Gastroesophageal sphincter (tissue), 4 donors: Measurements from ENCODE around the gene MYO18B. TPM values are rescaled to one million over a fixed set of nuclear protein-coding genes. Genes with fewer than 3 reads are reported as not detected.

Experiments
- ATAC-seq: fragments of 150-250 bp; one replicate; pipeline ENCODE4 v1.9.1; 2016; ENCODE audit warnings: mild to moderate bottlenecking, moderate library complexity
- H3K27ac ChIP-seq, 4 donors: fragments of 200-600 bp; sonication (generic) in 3 of 4; 1 replicate in 3 of 4; 2 replicates in 1 of 4; pipeline ENCODE4 v1.5.1; 2016 to 2019
- H3K27me3 ChIP-seq: fragments of 200-600 bp; sonication (generic); one replicate; pipeline ENCODE4 v1.5.1; 2019
- H3K36me3 ChIP-seq, 2 donors: fragments of 200-600 bp; sonication (generic); one replicate each; pipeline ENCODE4 v1.5.1; 2019; ENCODE audit warnings: control low read depth in 1 of 2
- H3K4me1 ChIP-seq, 3 donors: fragments of 200-600 bp; sonication (generic); 1 replicate in 2 of 3; 2 replicates in 1 of 3; pipeline ENCODE4 v1.5.1; 2016 to 2019; ENCODE audit warnings: control low read depth in 2 of 3
- H3K4me3 ChIP-seq, 2 donors: fragments of 200-600 bp; sonication (generic); one replicate each; pipeline ENCODE4 v1.5.1; 2019; ENCODE audit warnings: mild to moderate bottlenecking in 1 of 2, moderate library complexity in 1 of 2
- H3K9me3 ChIP-seq, 3 donors: fragments of 200-600 bp; sonication (generic); one replicate each; pipeline ENCODE4 v1.5.1; 2017 to 2019; ENCODE audit warnings: control low read depth in 2 of 3
- EP300 ChIP-seq: sonication (generic); formaldehyde crosslinking; IDR thresholded peaks from one replicate; pipeline ENCODE4 v1.6.1; 2017; ENCODE audit warnings: antibody characterized with exemption, mild to moderate bottlenecking
- POLR2A ChIP-seq, 2 donors: fragments of 450-650 bp; IDR thresholded peaks; one replicate each; pipeline ENCODE4 v1.6.1; 2017; ENCODE audit warnings: antibody characterized with exemption in 2 of 2, mild to moderate bottlenecking in 2 of 2, moderate library complexity in 1 of 2
- POLR2AphosphoS5 ChIP-seq: sonication (generic); formaldehyde crosslinking; IDR thresholded peaks from one replicate; pipeline ENCODE4 v1.6.1; 2017; ENCODE audit warnings: antibody characterized with exemption
- WGBS, 2 donors: methylation state at CpG; one replicate each; pipeline ENCODE4 v1.1.5; 2018; ENCODE audit warnings: low coverage in 1 of 2; 5-methylcytosine and 5-hydroxymethylcytosine counted together
- total RNA-seq, 4 donors: library from RNA; depleted of rRNA; stranded (reverse); fragments of >200 nt; gene quantifications; one replicate each; pipeline ENCODE4 v1.1.0, GENCODE V29; 2016
- TF ChIP-seq, protein P1 (sequence below), 4 experiments: fragments of 200-600 bp in 2 of 4; fragments of 450-650 bp in 2 of 4; sonication (generic) in 1 of 4; IDR thresholded peaks; one replicate each; pipeline ENCODE4 v1.5.1; 2017 to 2019; ENCODE audit warnings: antibody characterized with exemption in 4 of 4, mild to moderate bottlenecking in 2 of 4, moderate library complexity in 2 of 4

MYO18B gene
- total RNA-seq, 4 donors from 2014 or later = 0.19 to 6.9 (median 1.4) TPM; not detected in 1

DNA sequence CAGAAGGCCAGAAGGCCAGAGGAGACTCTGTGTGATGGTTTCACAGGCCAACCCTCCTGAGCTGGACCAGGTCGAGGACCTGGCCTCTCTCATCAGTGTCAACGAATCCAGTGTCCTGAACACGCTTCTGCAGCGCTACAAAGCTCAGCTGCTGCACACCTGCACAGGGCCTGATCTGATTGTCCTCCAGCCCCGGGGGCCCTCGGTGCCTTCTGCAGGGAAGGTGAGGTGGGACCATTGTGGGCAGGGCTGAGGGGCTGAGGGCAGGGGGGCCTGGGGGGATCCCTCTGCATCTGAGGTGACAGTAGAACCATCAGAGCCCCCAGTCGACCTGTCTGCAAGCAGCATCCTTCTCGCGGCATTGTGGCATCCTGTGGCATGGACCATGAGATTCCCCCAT, 30.3 kb downstream of the MYO18B start:
- no peak for TF ChIP-seq EP300
- TF ChIP-seq POLR2AphosphoS5 = no peak
- TF ChIP-seq, protein P1, sequence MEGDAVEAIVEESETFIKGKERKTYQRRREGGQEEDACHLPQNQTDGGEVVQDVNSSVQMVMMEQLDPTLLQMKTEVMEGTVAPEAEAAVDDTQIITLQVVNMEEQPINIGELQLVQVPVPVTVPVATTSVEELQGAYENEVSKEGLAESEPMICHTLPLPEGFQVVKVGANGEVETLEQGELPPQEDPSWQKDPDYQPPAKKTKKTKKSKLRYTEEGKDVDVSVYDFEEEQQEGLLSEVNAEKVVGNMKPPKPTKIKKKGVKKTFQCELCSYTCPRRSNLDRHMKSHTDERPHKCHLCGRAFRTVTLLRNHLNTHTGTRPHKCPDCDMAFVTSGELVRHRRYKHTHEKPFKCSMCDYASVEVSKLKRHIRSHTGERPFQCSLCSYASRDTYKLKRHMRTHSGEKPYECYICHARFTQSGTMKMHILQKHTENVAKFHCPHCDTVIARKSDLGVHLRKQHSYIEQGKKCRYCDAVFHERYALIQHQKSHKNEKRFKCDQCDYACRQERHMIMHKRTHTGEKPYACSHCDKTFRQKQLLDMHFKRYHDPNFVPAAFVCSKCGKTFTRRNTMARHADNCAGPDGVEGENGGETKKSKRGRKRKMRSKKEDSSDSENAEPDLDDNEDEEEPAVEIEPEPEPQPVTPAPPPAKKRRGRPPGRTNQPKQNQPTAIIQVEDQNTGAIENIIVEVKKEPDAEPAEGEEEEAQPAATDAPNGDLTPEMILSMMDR (IDR thresholded peaks at IDR 0.05) = no peak
- no peak for TF ChIP-seq POLR2A (IDR thresholded peaks at IDR 0.05)
- no peak overlapping the region for H3K4me3 ChIP-seq
- H3K27me3 ChIP-seq = peaks cover 23% of the 10 kb centered on the region
- H3K36me3 ChIP-seq = no peaks in the 10 kb centered on the region
- H3K9me3 ChIP-seq = peaks cover 0 to 5% (median 0%) of the 10 kb centered on the region in 3 donors
- no peak for ATAC-seq
- H3K4me1 ChIP-seq = no peaks in the 10 kb centered on the region
- no peak overlapping the region for H3K27ac ChIP-seq
- 73% methylated on average over 3 of the region's 9 CpGs; no CpG with 5 or more reads in 1 of the 2 donors for WGBS, 2 donors

DNA sequence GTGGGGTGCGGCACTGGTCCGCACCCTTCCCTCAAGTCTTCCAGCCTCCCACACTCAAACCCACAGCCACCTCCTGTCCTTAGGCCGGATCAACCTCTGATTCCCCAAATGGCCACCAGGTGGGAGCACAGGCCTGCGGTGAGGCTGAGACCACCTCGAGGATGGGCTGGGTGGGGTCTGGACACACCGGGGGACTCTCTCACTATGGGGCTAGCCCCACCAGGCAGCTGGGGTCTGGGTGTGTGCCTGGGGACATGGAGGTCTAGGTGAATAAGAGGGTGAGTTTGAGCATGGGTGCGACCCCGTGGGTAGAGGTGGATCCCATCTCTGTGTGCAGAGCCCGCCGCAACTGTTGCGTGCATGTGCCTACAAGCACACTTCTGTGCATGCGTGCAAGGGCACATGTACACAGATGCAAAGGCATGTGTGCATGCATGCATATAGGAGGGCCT, 32.6 kb downstream of the MYO18B start:
- Histone ChIP-seq H3K4me1 (no peaks in the 10 kb centered on the region), H3K9me3 (no peaks in the 10 kb centered on the region), H3K4me3 (no peak overlapping the region), H3K36me3 (no peaks in the 10 kb centered on the region), H3K27ac (no peak overlapping the region), H3K27me3 (peaks cover 25% of the 10 kb centered on the region)
- WGBS, 2 donors = 42 to 100% methylated on average over 1 to 2 of the region's 12 CpGs
- no peak for TF ChIP-seq EP300
- TF ChIP-seq POLR2A (IDR thresholded peaks at IDR 0.05) = no peak
- TF ChIP-seq, protein P1 (IDR thresholded peaks at IDR 0.05) = peak in 1 of 4 experiments; percentile 27
- no peak for ATAC-seq

DNA sequence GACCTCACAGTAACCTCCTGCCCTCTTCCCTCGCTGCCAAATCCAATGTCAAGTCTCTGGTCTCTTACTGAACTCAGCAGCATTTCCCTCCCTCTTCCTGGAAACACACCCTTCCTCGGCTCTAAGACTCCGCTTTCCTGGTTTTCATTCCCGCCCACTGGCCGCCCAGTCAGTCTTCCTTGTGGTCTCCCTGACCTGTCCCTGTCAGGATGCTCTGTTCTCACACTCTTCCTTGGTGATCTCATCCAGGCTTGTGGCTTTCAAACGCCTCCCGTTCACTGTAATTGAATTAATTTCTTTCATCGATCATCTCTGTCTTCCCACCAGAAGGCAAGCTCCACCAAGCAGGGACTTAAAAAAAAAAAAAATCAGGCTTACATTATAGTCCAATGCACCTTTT, 33.5 kb downstream of the MYO18B start:
- WGBS, 2 donors = 35 to 41% methylated on average over 3 to 8 of the region's 8 CpGs
- H3K36me3 ChIP-seq = no peaks in the 10 kb centered on the region
- no peak overlapping the region for H3K27ac ChIP-seq
- H3K4me1 ChIP-seq = no peaks in the 10 kb centered on the region
- H3K9me3 ChIP-seq = no peaks in the 10 kb centered on the region
- no peak overlapping the region for H3K4me3 ChIP-seq
- TF ChIP-seq POLR2AphosphoS5 (no peak), POLR2A (IDR thresholded peaks at IDR 0.05) (no peak), EP300 (no peak)
- TF ChIP-seq, protein P1 (IDR thresholded peaks at IDR 0.05) = no peak
- no peak for ATAC-seq
- H3K27me3 ChIP-seq = peaks cover 31% of the 10 kb centered on the region

DNA sequence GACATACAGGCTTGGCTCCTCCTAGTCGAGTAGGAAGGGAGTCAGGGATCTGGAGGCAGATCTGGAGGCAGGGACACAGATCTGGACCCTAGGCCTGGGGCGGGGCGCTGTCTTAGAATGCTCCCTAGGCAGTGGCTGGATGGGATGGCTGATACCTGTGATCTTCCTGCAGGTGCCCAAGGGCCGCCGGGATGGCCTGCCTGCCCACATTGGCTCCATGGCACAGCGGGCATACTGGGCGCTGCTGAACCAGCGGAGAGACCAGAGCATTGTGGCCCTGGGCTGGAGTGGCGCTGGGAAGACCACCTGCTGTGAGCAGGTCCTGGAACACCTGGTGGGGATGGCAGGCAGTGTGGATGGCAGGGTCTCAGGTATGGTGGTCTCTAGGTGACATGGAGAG, 35.4 kb downstream of the MYO18B start:
- TF ChIP-seq, protein P1 (IDR thresholded peaks at IDR 0.05) = no peak
- TF ChIP-seq POLR2AphosphoS5 (no peak), POLR2A (IDR thresholded peaks at IDR 0.05) (no peak), EP300 (no peak)
- Histone ChIP-seq H3K36me3 (no peaks in the 10 kb centered on the region), H3K27ac (no peak overlapping the region), H3K4me3 (no peak overlapping the region), H3K27me3 (peaks cover 36% of the 10 kb centered on the region), H3K4me1 (no peaks in the 10 kb centered on the region), H3K9me3 (no peaks in the 10 kb centered on the region)
- WGBS, 2 donors = 83% methylated on average over 1 of the region's 9 CpGs; no CpG with 5 or more reads in 1 of the 2 donors
- ATAC-seq = no peak

DNA sequence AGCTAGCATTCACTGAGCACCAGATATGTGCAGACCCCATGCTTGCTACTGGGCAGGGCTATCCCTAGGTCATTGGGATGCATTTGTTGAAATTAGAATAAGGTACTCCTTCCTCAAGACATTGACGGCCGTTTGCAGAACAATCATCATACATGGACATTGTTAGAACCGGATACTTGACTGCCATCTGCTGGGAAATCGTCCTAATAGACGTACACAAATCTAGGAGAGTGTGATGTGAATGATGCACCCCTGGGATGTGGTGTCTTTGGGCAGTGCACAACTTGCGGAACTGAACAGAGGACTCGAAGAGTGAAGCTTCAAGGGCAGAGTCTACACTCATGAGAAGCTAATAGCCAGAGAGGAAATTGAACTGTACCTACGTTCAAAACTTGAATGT, 35.9 kb downstream of the MYO18B start:
- Histone ChIP-seq H3K4me1 (no peaks in the 10 kb centered on the region), H3K36me3 (no peaks in the 10 kb centered on the region), H3K4me3 (no peak overlapping the region), H3K9me3 (no peaks in the 10 kb centered on the region), H3K27ac (no peak overlapping the region), H3K27me3 (peaks cover 36% of the 10 kb centered on the region)
- TF ChIP-seq EP300 = no peak
- TF ChIP-seq, protein P1 (IDR thresholded peaks at IDR 0.05) = peak in 1 of 4 experiments; percentile 6
- ATAC-seq = no peak
- WGBS, 2 donors = 17 to 22% methylated on average over 1 to 7 of the region's 8 CpGs
